Activated CD4-positive, alpha-beta memory T cell treated with anti-CD3 and anti-CD28 coated beads, Interleukin-2, amount 10 ng/mL, durations not matched to agents 7 days and 5 days (primary cell): ENCODE measurements around the gene ACMSD. TPM values are rescaled to one million over a fixed set of nuclear protein-coding genes. Genes with fewer than 3 reads are reported as not detected.
A peak's percentile ranks its signal among the peaks of the same experiment; 100 is the strongest.
"Not testable (repeated sequence)": the region's sequence is repeated elsewhere in the genome, so short reads cannot be mapped to it uniquely, and the experiment has no call there.

ENCODE experiments used
- CTCF ChIA-PET: fragments of 350-600 bp; sonication (Branson Sonifier 250); formaldehyde crosslinking; loops from one replicate; lab custom pipeline; 2021; ENCODE audit warnings: antibody characterized with exemption, inconsistent platforms; lab: Charles Lee
- POLR2A ChIA-PET: fragments of 350-600 bp; sonication (Branson Sonifier 250); formaldehyde crosslinking; loops from one replicate; lab custom pipeline; 2021; ENCODE audit warnings: antibody characterized with exemption; lab: Charles Lee
- DNase-seq: peaks from one replicate; pipeline ENCODE4 v3.0.0-alpha.2; 2020
- H3K27ac Mint-ChIP-seq: one replicate; pipeline ENCODE4 v1.8.0; 2021; ENCODE audit warnings: mild to moderate bottlenecking, mixed read lengths
- H3K27me3 Mint-ChIP-seq: one replicate; pipeline ENCODE4 v1.8.0; 2021; ENCODE audit warnings: mixed read lengths
- H3K36me3 Mint-ChIP-seq: one replicate; pipeline ENCODE4 v1.8.0; 2021; ENCODE audit warnings: low read depth, mixed read lengths
- H3K4me1 Mint-ChIP-seq: one replicate; pipeline ENCODE4 v1.8.0; 2021; ENCODE audit warnings: mixed read lengths
- H3K4me3 Mint-ChIP-seq: one replicate; pipeline ENCODE4 v1.8.0; 2021; ENCODE audit warnings: mild to moderate bottlenecking, mixed read lengths
- H3K9me3 Mint-ChIP-seq: one replicate; pipeline ENCODE4 v1.8.0; 2021; ENCODE audit warnings: mixed read lengths
- total RNA-seq, 2 experiments: library from RNA; stranded (reverse); gene quantifications; one replicate each; pipeline ENCODE4 v1.2.3, GENCODE V29; 2021

ACMSD gene
- total RNA-seq, 2 experiments from 2014 or later, result not detected

DNA sequence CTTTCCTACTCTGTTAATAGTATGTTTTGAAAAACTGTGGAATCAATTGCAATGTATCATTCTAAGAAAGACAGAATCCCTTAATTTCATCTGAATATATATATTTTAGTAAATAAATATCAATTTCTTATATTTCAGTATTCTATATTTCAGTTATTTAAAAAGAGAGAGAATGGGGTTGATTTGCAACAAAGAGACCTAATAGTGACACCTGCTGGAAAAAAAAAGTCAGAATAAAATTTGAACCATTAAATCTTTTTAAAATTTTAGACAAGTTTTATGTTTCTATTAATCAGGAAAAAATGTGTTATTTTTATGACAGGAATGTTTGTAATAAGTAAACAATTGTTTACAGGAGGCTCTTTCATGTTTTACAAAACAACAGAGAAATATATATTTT lies 59.5 kb downstream of the ACMSD start:
- Mint-ChIP-seq H3K9me3 (no peaks in the 10 kb centered on the region), H3K27ac (no peak overlapping the region), H3K4me3 (no peak overlapping the region), H3K36me3 (no peaks in the 10 kb centered on the region), H3K27me3 (peaks cover 9% of the 10 kb centered on the region), H3K4me1 (no peaks in the 10 kb centered on the region)
- ChIA-PET CTCF (interaction anchor here (0.7 to 1.0 kb wide), 4 partner anchors 9 to 1295 kb away, joined by 3 to 4 read pairs (median 3); no protein-coding TSS in a partner anchor), POLR2A (no interaction called here)
- no peak for DNase-seq

DNA sequence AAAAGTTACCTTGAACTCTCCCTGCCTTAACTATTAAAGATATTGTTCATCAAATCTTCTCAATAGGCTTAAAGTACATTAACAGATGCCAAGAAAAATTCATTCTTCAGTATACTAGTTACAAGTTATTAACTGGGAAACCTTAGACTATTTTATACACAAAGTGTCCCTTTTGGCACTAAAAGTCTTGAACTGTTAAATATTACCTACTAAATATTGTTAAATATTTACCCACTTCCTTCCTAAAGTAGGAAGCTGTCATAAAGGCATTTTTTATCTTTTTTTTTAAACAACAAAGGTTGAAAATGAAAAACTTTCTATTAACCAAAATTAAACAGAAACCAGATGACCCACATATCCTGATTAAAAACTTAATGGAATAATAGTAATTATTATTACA lies 60.8 kb downstream of the ACMSD start:
- H3K4me1 Mint-ChIP-seq, result no peaks in the 10 kb centered on the region
- CTCF ChIA-PET, result interaction anchor here (1.0 kb wide), 1 partner anchor 19 kb away, joined by 3 read pairs; no protein-coding TSS in a partner anchor

GRCh38 chr2:134900151-134900550 lies 61.7 kb downstream of the ACMSD start:
- Mint-ChIP-seq H3K27ac (no peak overlapping the region), H3K9me3 (no peaks in the 10 kb centered on the region), H3K36me3 (no peaks in the 10 kb centered on the region), H3K4me1 (no peaks in the 10 kb centered on the region), H3K4me3 (no peak overlapping the region), H3K27me3 (peaks cover 12% of the 10 kb centered on the region)
- ChIA-PET POLR2A (no interaction called here), CTCF (no interaction called here)
- no peak for DNase-seq

More for the DNA sequence above, 60.8 kb downstream of the ACMSD start:
- Mint-ChIP-seq H3K36me3 (no peaks in the 10 kb centered on the region), H3K27ac (no peak overlapping the region), H3K27me3 (peaks cover 9% of the 10 kb centered on the region), H3K9me3 (no peaks in the 10 kb centered on the region), H3K4me3 (no peak overlapping the region)
- POLR2A ChIA-PET, result no interaction called here
- no peak for DNase-seq

DNA sequence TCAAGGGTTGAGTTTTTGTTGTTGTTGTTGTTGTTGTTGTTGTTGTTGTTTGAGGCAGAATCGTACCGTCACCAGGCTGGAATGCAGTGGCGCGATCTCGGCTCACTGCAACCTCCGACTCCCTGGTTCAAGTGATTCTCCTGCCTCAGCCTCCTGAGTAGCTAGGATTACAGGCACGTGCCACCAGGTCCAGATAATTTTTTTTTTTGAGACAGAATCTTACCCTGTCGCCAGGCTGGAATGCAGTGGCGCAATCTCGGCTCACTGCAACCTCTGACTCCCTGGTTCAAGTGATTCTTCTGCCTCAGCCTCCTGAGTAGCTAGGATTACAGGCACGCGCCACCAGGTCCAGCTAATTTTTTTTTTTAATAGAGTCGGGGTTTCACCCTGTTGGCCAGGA lies 65.3 kb downstream of the ACMSD start:
- POLR2A ChIA-PET, result interaction anchor here (0.6 kb wide), 1 partner anchor 337 kb away, joined by 3 read pairs; no protein-coding TSS in a partner anchor
- H3K4me1 Mint-ChIP-seq, CTCF ChIA-PET, H3K36me3 Mint-ChIP-seq, DNase-seq, H3K9me3 Mint-ChIP-seq, H3K27ac Mint-ChIP-seq, H3K4me3 Mint-ChIP-seq: not testable (repeated sequence)
- H3K27me3 Mint-ChIP-seq, result peaks cover 15% of the 10 kb centered on the region

DNA sequence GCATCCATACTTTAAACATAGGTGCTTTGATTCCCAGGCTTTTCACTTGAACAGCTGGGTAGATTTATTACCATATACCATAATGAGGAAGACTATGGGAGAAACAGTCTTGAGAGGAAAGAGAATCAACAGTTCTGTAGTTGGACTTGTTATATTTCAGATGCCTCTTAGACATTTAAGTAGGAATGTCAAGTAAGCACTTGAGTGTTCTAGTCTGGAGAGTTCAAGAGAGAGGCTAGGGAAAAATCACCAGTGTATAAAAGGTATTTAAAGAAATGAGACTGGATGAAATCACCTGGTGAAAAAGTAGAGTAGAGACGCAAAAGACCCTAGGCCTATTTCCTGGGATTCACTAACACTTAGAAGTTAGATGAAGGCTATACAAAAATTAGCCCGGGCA lies 66.8 kb downstream of the ACMSD start:
- no peak overlapping the region for H3K27ac Mint-ChIP-seq
- no peaks in the 10 kb centered on the region for H3K4me1 Mint-ChIP-seq
- no peak for DNase-seq
- POLR2A ChIA-PET, result no interaction called here
- H3K27me3 Mint-ChIP-seq, result peaks cover 12% of the 10 kb centered on the region
- H3K4me3 Mint-ChIP-seq, result no peak overlapping the region
- H3K36me3 Mint-ChIP-seq, result no peaks in the 10 kb centered on the region
- CTCF ChIA-PET, result no interaction called here
- H3K9me3 Mint-ChIP-seq, result peaks cover 6% of the 10 kb centered on the region

DNA sequence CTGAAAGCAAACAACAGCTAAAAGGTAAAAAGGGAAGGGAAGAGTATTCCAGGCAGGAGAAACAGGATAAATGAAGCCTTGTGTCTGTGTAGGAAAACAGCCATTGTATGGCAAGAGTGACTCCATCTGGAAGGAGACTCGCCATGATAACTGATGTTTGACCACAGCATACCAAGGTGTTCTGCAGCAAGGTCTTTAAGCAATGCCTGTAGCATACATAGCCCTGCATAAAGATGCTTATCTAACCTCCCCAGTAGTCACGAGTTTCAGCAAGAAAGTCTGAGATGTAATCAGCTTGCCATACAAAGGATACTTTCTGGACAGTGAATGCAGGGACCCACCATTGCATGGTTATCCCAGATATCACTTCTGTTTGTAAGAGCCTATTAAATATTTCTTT lies 68.3 kb downstream of the ACMSD start:
- Mint-ChIP-seq H3K4me3 (no peak overlapping the region), H3K27ac (no peak overlapping the region), H3K4me1 (no peaks in the 10 kb centered on the region), H3K36me3 (no peaks in the 10 kb centered on the region), H3K9me3 (peaks cover 6% of the 10 kb centered on the region), H3K27me3 (peaks cover 9% of the 10 kb centered on the region)
- POLR2A ChIA-PET, result no interaction called here
- no peak for DNase-seq
- CTCF ChIA-PET, result no interaction called here

DNA sequence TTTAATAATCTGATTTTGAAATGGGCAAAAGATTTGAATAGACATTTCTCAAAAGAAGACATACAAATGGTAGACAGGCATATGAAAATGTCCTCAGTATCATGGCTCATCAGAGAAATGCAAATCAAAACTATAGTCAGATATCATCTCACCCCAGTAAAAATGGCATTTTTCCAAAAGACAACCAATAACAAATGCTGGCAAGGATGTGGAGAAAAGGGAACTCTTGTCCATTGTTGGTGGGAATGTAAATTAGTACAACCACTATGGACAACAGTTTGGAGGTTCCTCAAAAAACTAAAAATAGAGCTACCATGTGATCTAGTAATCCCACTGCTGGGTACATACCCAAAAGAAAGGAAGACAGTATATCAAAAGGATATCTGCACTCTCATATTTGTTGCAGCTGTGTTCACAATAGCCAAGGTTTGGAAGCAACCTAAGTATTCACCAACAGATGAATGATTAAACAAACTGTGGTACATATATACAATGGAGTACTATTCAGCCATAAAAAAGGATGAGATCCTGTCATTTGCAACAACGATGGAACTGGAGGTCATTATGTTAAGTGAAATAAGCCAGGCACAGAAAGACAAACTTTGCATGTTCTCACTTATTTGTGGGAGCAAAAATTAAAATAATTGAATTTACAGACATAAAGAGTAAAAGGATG lies 69.2 kb downstream of the ACMSD start:
- CTCF ChIA-PET, H3K27ac Mint-ChIP-seq, H3K36me3 Mint-ChIP-seq, H3K4me1 Mint-ChIP-seq, POLR2A ChIA-PET, H3K4me3 Mint-ChIP-seq, DNase-seq, H3K9me3 Mint-ChIP-seq: not testable (repeated sequence)
- peaks cover 15% of the 10 kb centered on the region for H3K27me3 Mint-ChIP-seq

GRCh38 chr2:134910763-134911399 lies 72.5 kb downstream of the ACMSD start:
- Mint-ChIP-seq H3K4me3 (no peak overlapping the region), H3K4me1 (no peaks in the 10 kb centered on the region), H3K9me3 (peaks cover 6% of the 10 kb centered on the region), H3K27me3 (peaks cover 18% of the 10 kb centered on the region), H3K27ac (no peak overlapping the region), H3K36me3 (no peaks in the 10 kb centered on the region)
- ChIA-PET CTCF (no interaction called here), POLR2A (no interaction called here)
- DNase-seq, result no peak

DNA sequence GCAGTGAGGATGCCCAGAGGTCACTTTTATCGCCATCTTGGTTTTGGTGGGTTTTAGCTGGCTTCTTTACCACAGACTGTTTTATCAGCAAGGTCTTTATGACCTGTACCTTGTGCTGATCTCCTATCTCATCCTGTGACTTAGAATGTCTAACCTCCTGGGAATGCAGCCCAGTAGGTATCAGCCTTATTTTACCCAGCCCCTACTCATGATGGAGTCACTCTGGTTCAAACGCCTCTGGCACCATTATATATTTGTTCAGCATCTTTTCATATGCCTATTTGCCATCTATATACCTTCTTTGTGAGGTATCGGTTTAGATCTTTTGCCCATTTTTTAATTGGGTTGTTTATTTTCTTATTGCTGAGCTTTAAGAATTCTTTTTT lies 73.0 kb downstream of the ACMSD start:
- peaks cover 15% of the 10 kb centered on the region for H3K27me3 Mint-ChIP-seq
- no peak overlapping the region for H3K27ac Mint-ChIP-seq
- no peak for DNase-seq
- ChIA-PET CTCF (no interaction called here), POLR2A (no interaction called here)
- H3K9me3 Mint-ChIP-seq, result peaks cover 6% of the 10 kb centered on the region
- H3K4me1 Mint-ChIP-seq, result no peaks in the 10 kb centered on the region
- H3K36me3 Mint-ChIP-seq, result no peaks in the 10 kb centered on the region
- no peak overlapping the region for H3K4me3 Mint-ChIP-seq

GRCh38 chr2:134912361-134912760 lies 73.9 kb downstream of the ACMSD start:
- CTCF ChIA-PET, result no interaction called here
- peaks cover 6% of the 10 kb centered on the region for H3K9me3 Mint-ChIP-seq
- POLR2A ChIA-PET, result no interaction called here
- H3K4me3 Mint-ChIP-seq, result no peak overlapping the region
- no peaks in the 10 kb centered on the region for H3K36me3 Mint-ChIP-seq
- peaks cover 8% of the 10 kb centered on the region for H3K4me1 Mint-ChIP-seq
- no peak overlapping the region for H3K27ac Mint-ChIP-seq
- DNase-seq, result no peak
- peaks cover 15% of the 10 kb centered on the region for H3K27me3 Mint-ChIP-seq

GRCh38 chr2:134917360-134917865 lies 79.0 kb downstream of the ACMSD start:
- Mint-ChIP-seq H3K4me1 (peaks cover 24% of the 10 kb centered on the region), H3K9me3 (no peaks in the 10 kb centered on the region), H3K27me3 (peaks cover 11% of the 10 kb centered on the region), H3K4me3 (peak overlapping the region; percentile 93), H3K36me3 (peaks cover 21% of the 10 kb centered on the region), H3K27ac (peak overlapping the region; percentile 95)
- POLR2A ChIA-PET, result interaction anchor here (0.6 to 2.4 kb wide), 13 partner anchors 13 to 825 kb away, joined by 3 to 15 read pairs (median 6); partner anchors contain the start of genes R3HDM1, RAB3GAP1, UBXN4 and ZRANB3
- DNase-seq, result peak; percentile 21
- CTCF ChIA-PET, result interaction anchor here (1.0 to 1.2 kb wide), 2 partner anchors 18 to 466 kb away, joined by 3 to 5 read pairs; no protein-coding TSS in a partner anchor

- peaks cover 10% of the 10 kb centered on the region for H3K27me3 Mint-ChIP-seq
- peak; percentile 92 for DNase-seq
- H3K4me3 Mint-ChIP-seq, result peak overlapping the region; percentile 93
- ChIA-PET POLR2A (interaction anchor here (0.6 to 2.4 kb wide), 16 partner anchors 13 to 958 kb away, joined by 3 to 15 read pairs (median 4); partner anchors contain the start of genes MCM6, R3HDM1, RAB3GAP1 and UBXN4), CTCF (interaction anchor here (0.8 to 1.2 kb wide), 3 partner anchors 19 to 823 kb away, joined by 3 to 5 read pairs (median 4); partner anchors contain the start of gene UBXN4)
- H3K36me3 Mint-ChIP-seq, result peaks cover 26% of the 10 kb centered on the region
- peaks cover 29% of the 10 kb centered on the region for H3K4me1 Mint-ChIP-seq
- no peaks in the 10 kb centered on the region for H3K9me3 Mint-ChIP-seq
- peak overlapping the region; percentile 95 for H3K27ac Mint-ChIP-seq
These were observed 79.6 kb downstream of the ACMSD start for GRCh38 chr2:134917888-134918525.
